Fibroblast of peridontal ligament (primary cell): ENCODE measurements around the gene TPSAB1.

Experiments
- DNase-seq: peaks from one replicate; pipeline ENCODE4 v3.0.0-alpha.2; 2010; ENCODE audit errors: extremely low read depth

TPSAB1 gene

GRCh38 chr16:1210461-1210860 lies 30.0 kb upstream of the TPSAB1 start:
- no peak for DNase-seq

- no peak for DNase-seq
Measured at GRCh38 chr16:1211451-1212268, 28.8 kb upstream of the TPSAB1 start.

GRCh38 chr16:1212616-1213194 lies 27.8 kb upstream of the TPSAB1 start:
- DNase-seq, result no peak

- DNase-seq, result no peak
Measured at GRCh38 chr16:1213231-1213630, 27.3 kb upstream of the TPSAB1 start.

- DNase-seq, result no peak
Measured at GRCh38 chr16:1213796-1214372, 26.6 kb upstream of the TPSAB1 start.

- DNase-seq, result no peak
Measured at GRCh38 chr16:1214719-1215118, 25.8 kb upstream of the TPSAB1 start.

- no peak for DNase-seq
Measured at GRCh38 chr16:1215574-1216295, 24.8 kb upstream of the TPSAB1 start.

GRCh38 chr16:1216296-1216619 lies 24.2 kb upstream of the TPSAB1 start:
- DNase-seq, result no peak

- DNase-seq, result no peak
Measured at GRCh38 chr16:1216681-1217400, 23.7 kb upstream of the TPSAB1 start.

- no peak for DNase-seq
Measured at GRCh38 chr16:1217526-1217925, 23.0 kb upstream of the TPSAB1 start.

- DNase-seq, result no peak
Measured at GRCh38 chr16:1218061-1218929, 22.2 kb upstream of the TPSAB1 start.

- no peak for DNase-seq
Measured at GRCh38 chr16:1218930-1219611, 21.4 kb upstream of the TPSAB1 start.

GRCh38 chr16:1220098-1220728 lies 20.3 kb upstream of the TPSAB1 start:
- DNase-seq, result no peak

GRCh38 chr16:1220841-1221627 lies 19.5 kb upstream of the TPSAB1 start:
- DNase-seq, result no peak

GRCh38 chr16:1221628-1222552 lies 18.6 kb upstream of the TPSAB1 start:
- DNase-seq, result no peak

- DNase-seq, result no peak
Measured at GRCh38 chr16:1222553-1223354, 17.8 kb upstream of the TPSAB1 start.
